Left ventricle myocardium inferior (tissue), 1 donor: ENCODE measurements around the gene TEX264. TPM values are rescaled to one million over a fixed set of nuclear protein-coding genes. Genes with fewer than 3 reads are reported as not detected.

Source experiments
- DNase-seq: peaks from one replicate; pipeline ENCODE4 v3.0.0-alpha.2; 2020
- H3K27ac ChIP-seq: fragments of 200-600 bp; replicated peaks from 2 replicates; pipeline ENCODE4 v1.8.0; 2021
- H3K27me3 ChIP-seq: fragments of 200-600 bp; 2 replicates; pipeline ENCODE4 v1.8.0; 2021; ENCODE audit warnings: low read depth
- H3K36me3 ChIP-seq: fragments of 200-600 bp; 2 replicates; pipeline ENCODE4 v1.8.0; 2021
- H3K4me1 ChIP-seq: fragments of 200-600 bp; 2 replicates; pipeline ENCODE4 v1.8.0; 2021
- H3K4me3 ChIP-seq: fragments of 200-600 bp; 2 replicates; pipeline ENCODE4 v1.8.0; 2021; ENCODE audit warnings: mild to moderate bottlenecking, moderate library complexity
- H3K9me3 ChIP-seq: fragments of 200-600 bp; replicated peaks from 2 replicates; pipeline ENCODE4 v1.8.0; 2021
- CTCF ChIP-seq: fragments of 200-600 bp; IDR thresholded peaks from 2 replicates; pipeline ENCODE4 v1.8.0; 2021; ENCODE audit warnings: antibody characterized with exemption, mild to moderate bottlenecking, borderline replicate concordance
- intact Hi-C: fragments of 100-400 bp; cut with micrococcal nuclease; formaldehyde crosslinking; loops from one replicate; pipeline ENCODE4 v1.11.0; 2022
- long read RNA-seq: library from polyadenylated mRNA; unstranded; transcript quantifications from one replicate; pipeline ENCODE4 v2.0.0, GENCODE V29; 2021
- total RNA-seq: library from RNA; stranded (reverse); fragmentation: NEBNext Ultra II Directional; extraction: Animal tissue kit (Norgen Biotek cat#: 25700); gene quantifications from one replicate; pipeline ENCODE4 v1.2.1, GENCODE V29; 2021
- donor health status: DM: no; HTN: yes; CAD: no; lungs with severe emphysema.

Gene TEX264, protein sequence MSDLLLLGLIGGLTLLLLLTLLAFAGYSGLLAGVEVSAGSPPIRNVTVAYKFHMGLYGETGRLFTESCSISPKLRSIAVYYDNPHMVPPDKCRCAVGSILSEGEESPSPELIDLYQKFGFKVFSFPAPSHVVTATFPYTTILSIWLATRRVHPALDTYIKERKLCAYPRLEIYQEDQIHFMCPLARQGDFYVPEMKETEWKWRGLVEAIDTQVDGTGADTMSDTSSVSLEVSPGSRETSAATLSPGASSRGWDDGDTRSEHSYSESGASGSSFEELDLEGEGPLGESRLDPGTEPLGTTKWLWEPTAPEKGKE
- total RNA-seq: 33.9 TPM
- long read RNA-seq, transcript TEX264-213 (4 exons, 800 nt): minor isoform, 6 of 76 reads
- long read RNA-seq, transcript TEX264-201 (5 exons, 1,340 nt): major isoform, 50 of 76 reads
- long read RNA-seq, partial matches to known transcripts: 4 of 76 reads
- long read RNA-seq, other reads (novel, unspliced or antisense): 9 of 76 reads

DNA sequence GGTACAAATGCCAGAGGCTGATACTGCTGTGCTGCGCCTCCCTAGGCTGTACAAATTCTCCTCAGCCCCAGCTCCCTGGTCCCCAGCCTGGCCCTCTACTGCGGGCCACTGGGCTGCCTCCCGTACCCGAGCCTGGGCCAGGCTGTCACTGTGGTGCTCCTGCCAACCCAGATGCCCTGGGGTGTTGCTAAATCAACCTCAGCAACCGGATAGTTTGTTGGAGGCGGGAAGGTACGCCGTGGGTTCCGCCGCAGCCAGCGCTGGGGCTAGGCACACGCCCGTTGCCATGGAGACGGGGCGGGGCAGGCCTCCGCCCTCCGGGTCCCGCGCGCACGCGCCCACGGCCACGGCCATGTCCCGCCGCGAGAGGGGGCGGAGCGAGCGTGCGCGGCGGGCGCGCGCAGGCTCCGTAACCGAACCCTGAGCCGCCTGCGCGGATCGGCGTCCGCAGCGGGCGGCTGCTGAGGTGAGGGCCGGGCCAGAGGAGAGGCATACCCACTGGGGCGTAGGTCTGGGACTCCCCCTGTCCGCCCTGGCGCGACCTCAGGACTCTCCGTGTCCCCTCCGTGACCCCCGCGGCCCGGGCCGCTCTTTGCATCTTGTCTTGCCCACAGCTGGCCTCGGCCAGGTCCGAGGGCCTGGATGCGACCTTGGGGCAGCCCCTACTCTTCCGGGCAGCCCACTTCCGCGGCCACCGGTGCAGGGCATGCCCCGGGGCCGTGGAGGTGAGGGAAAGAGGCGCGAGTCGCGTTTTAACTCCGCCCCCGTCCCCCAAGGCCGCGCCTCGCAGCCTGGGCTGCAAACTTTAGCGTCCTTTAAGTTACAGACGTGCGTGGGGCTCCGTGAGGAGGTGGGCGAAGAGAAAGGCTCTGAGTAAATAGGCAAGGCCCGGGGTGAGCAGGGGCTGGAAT, at the start of gene TEX264:
TSS of gene TEX264 (plus strand) at position 430 of the 911 bp plus-strand sequence. CDS start 3,053 bp downstream, outside the sequence.
- Histone ChIP-seq H3K27ac (peak within 1 kb of the TSS; percentile 98), H3K27me3 (no peaks in the 10 kb centered on the region), H3K4me1 (peaks cover 51% of the 10 kb centered on the region), H3K36me3 (peaks cover 15% of the 10 kb centered on the region), H3K9me3 (no peaks in the 10 kb centered on the region), H3K4me3 (peak within 1 kb of the TSS; percentile 89)
- intact Hi-C loops: no loop called here
- DNase-seq: peak; percentile 89
- no peak for TF ChIP-seq CTCF

DNA sequence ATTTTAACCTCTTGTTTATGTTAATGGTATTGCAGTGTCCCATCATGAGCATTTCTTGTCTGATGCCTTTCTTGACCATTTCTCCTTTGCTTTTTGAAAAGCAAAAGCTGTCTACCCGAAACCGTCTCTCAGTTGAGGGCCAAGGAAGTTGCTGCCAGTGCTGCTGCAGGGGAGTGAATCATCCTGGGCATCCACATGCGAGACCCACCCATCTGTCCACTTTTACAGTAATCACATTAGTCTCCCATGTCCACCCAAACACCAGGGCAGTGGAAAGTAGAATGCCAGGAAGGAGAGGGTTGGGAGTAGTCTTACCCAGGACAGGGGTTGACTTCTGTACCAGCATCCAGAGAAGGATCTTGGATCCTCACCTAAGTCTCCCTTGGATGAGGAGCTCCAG, 48.6 kb upstream of the TEX264 start:
- no peaks in the 10 kb centered on the region for H3K9me3 ChIP-seq
- no peak for TF ChIP-seq CTCF
- no peak overlapping the region for H3K4me3 ChIP-seq
- H3K27me3 ChIP-seq: no peaks in the 10 kb centered on the region
- DNase-seq: no peak
- peaks cover 34% of the 10 kb centered on the region for H3K4me1 ChIP-seq
- peaks cover under 1% of the 10 kb centered on the region for H3K36me3 ChIP-seq
- H3K27ac ChIP-seq: peak overlapping the region; percentile 50
- intact Hi-C loops: no loop called here

- H3K4me1 ChIP-seq: peaks cover 34% of the 10 kb centered on the region
- no peak for TF ChIP-seq CTCF
- DNase-seq: peak; percentile 23
- H3K27ac ChIP-seq: peak overlapping the region; percentile 50
- peaks cover 6% of the 10 kb centered on the region for H3K36me3 ChIP-seq
- no peak overlapping the region for H3K4me3 ChIP-seq
- no peaks in the 10 kb centered on the region for H3K9me3 ChIP-seq
- H3K27me3 ChIP-seq: no peaks in the 10 kb centered on the region
- intact Hi-C loops: no loop called here
Observed at GRCh38 chr3:51622868-51623267, 48.2 kb upstream of the TEX264 start.

DNA sequence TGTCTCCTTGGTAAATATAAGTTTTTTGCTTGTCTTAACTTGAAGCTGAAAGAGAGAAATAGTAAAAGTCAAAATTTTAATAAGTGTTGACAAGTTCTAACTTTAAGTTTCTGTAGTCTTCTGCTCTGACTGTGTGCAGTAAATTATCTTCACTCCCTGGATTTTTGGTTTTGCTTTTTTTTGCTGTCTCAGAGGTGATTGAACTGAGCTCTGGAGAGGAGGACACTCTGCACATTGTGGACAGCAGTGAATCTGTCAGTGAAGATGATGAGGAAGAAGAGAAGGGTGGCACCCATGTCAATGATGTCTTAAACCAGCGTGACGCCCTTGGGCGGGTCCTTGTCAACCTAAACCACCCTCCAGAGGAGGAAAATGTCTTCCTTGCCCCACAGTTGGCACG, 40.5 kb upstream of the TEX264 start:
- no peaks in the 10 kb centered on the region for H3K4me1 ChIP-seq
- intact Hi-C loops: no loop called here
- H3K27ac ChIP-seq: no peak overlapping the region
- no peak overlapping the region for H3K4me3 ChIP-seq
- DNase-seq: no peak
- H3K36me3 ChIP-seq: peaks cover 81% of the 10 kb centered on the region
- H3K27me3 ChIP-seq: no peaks in the 10 kb centered on the region
- no peaks in the 10 kb centered on the region for H3K9me3 ChIP-seq
- TF ChIP-seq CTCF: no peak

DNA sequence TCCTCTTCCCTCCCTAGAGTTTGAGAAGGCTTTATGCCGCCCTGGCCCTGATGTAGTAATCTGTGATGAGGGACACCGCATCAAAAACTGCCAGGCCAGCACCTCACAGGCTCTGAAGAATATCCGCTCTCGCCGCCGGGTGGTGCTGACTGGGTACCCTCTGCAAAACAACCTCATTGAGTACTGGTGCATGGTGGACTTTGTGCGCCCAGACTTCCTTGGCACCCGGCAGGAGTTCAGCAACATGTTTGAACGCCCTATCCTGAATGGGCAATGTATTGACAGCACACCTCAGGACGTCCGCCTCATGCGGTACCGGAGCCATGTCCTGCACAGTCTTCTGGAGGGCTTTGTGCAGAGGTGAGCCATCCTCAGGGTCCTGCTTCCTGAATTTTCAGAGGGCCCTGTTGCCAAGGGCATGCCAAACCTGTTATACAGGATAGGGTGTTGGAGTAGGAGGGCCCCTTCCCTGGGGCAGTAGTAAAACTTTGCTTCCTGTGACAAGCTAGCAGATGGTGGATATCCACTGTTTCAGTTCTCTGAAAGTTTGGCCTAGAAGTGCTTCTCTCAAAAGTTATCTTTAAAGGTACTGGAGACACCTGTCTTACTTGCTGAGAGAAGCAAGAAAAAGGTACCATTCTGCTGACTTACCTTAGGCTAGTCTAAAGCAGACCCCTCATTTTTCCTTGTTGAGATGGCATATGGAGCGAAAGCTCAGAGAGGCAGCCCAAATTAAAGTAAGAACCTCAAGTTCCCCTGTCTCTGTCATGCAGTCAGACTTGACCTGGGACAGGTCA, 33.7 kb upstream of the TEX264 start:
- H3K27ac ChIP-seq: no peak overlapping the region
- H3K27me3 ChIP-seq: no peaks in the 10 kb centered on the region
- intact Hi-C loops: no loop called here
- TF ChIP-seq CTCF: no peak
- no peaks in the 10 kb centered on the region for H3K4me1 ChIP-seq
- H3K9me3 ChIP-seq: no peaks in the 10 kb centered on the region
- DNase-seq: no peak
- no peak overlapping the region for H3K4me3 ChIP-seq
- peaks cover 98% of the 10 kb centered on the region for H3K36me3 ChIP-seq
